Spleen (tissue), 11 donors: Measurements from ENCODE around the gene GPR50. TPM values are rescaled to one million over a fixed set of nuclear protein-coding genes. Genes with fewer than 3 reads are reported as not detected.

Experiments used
- DNase-seq: peaks from one replicate; pipeline ENCODE4 v3.0.0-alpha.2; 2020
- H3K27ac ChIP-seq, 8 donors: fragments of 200-600 bp; sonication (generic) in 7 of 8; 1 replicate in 4 of 8; 2 replicates in 4 of 8; pipeline versions ENCODE4 v1.5.0 to v1.8.0; 2016 to 2021; ENCODE audit warnings: inconsistent platforms in 4 of 8, mild to moderate bottlenecking in 4 of 8, moderate library complexity in 1 of 8
- H3K27me3 ChIP-seq, 7 donors: fragments of 200-600 bp; sonication (generic) in 6 of 7; replicated peaks in 1 of 7; 1 replicate in 4 of 7; 2 replicates in 3 of 7; pipeline versions ENCODE4 v1.5.0 to v1.8.0; 2016 to 2021; ENCODE audit warnings: inconsistent platforms in 3 of 7, mild to moderate bottlenecking in 1 of 7
- H3K36me3 ChIP-seq, 6 donors: fragments of 200-600 bp; sonication (generic) in 5 of 6; 1 replicate in 4 of 6; 2 replicates in 2 of 6; pipeline versions ENCODE4 v1.5.0 to v1.8.0; 2016 to 2021; ENCODE audit warnings: inconsistent platforms in 2 of 6
- H3K4me1 ChIP-seq, 6 donors: fragments of 200-600 bp; sonication (generic) in 5 of 6; 1 replicate in 3 of 6; 2 replicates in 3 of 6; pipeline versions ENCODE4 v1.5.0 to v1.8.0; 2016 to 2021; ENCODE audit warnings: inconsistent platforms in 3 of 6
- H3K4me3 ChIP-seq, 8 donors: fragments of 200-600 bp; sonication (generic) in 7 of 8; 1 replicate in 4 of 8; 2 replicates in 4 of 8; pipeline versions ENCODE4 v1.5.0 to v1.8.0; 2016 to 2021; ENCODE audit warnings: inconsistent platforms in 4 of 8, mild to moderate bottlenecking in 4 of 8, moderate library complexity in 2 of 8
- H3K9me3 ChIP-seq, 8 donors: fragments of 200-600 bp; sonication (generic) in 7 of 8; 1 replicate in 4 of 8; 2 replicates in 4 of 8; pipeline versions ENCODE4 v1.5.0 to v1.8.0; 2016 to 2021; ENCODE audit warnings: inconsistent platforms in 4 of 8
- POLR2A ChIP-seq, 3 donors: fragments of 450-650 bp; IDR thresholded peaks; one replicate each; pipeline ENCODE4 v1.5.1; 2017; ENCODE audit warnings: antibody characterized with exemption in 3 of 3, mild to moderate bottlenecking in 1 of 3
- POLR2AphosphoS5 ChIP-seq, 3 donors: sonication (generic); formaldehyde crosslinking; IDR thresholded peaks; one replicate each; pipeline ENCODE4 v1.5.1; 2017; ENCODE audit warnings: antibody characterized with exemption in 3 of 3
- WGBS, 5 donors: extraction: QIAGEN DNeasy Blood & Tissue Kit in 3 of 5; methylation state at CpG; one replicate each; pipeline versions ENCODE4 v1.1.5 to v1.1.7; 2013 to 2018; 5-methylcytosine and 5-hydroxymethylcytosine counted together
- intact Hi-C: fragments of 100-400 bp; cut with DNase I; formaldehyde crosslinking; loops from one replicate; pipeline ENCODE4 v1.15.0; 2023; ENCODE audit warnings: low total_unique reads
- microRNA-seq, 3 donors: library from miRNA; unstranded; fragments of <30 nt; microRNA quantifications; one replicate each; pipeline versions ENCODE4 to v1.1.0, GENCODE V29; 2019 to 2020
- polyA plus RNA-seq, 3 donors: library from polyadenylated mRNA; stranded (reverse); fragments of 200-250 nt; gene quantifications; one replicate each; pipeline ENCODE4 v1.2.1, GENCODE V29; 2013
- small RNA-seq, 4 donors: library from RNA; depleted of rRNA; stranded (forward); fragments of <200 nt; gene quantifications; one replicate each; pipeline ENCODE3, GENCODE V24; 2016
- total RNA-seq, 7 donors: library from RNA; depleted of rRNA in 3 of 7; stranded (reverse); fragments of >200 nt in 3 of 7; fragmentation: NEBNext Ultra II Directional in 4 of 7; extraction: Animal tissue kit (Norgen Biotek cat#: 25700) in 4 of 7; gene quantifications; one replicate each; pipeline versions ENCODE4 v1.1.0 to v1.2.1, GENCODE V29; 2016 to 2021
- TF ChIP-seq, protein P1 (sequence below), 11 experiments: fragments of 200-600 bp in 7 of 11; fragments of 450-650 bp in 4 of 11; sonication (generic) in 4 of 11; IDR thresholded peaks in 8 of 11; conservative IDR thresholded peaks in 3 of 11; 1 replicate in 7 of 11; 2 replicates in 4 of 11; pipeline versions ENCODE4 v1.4.0 to v1.8.0; 2016 to 2021; ENCODE audit warnings: antibody characterized with exemption in 11 of 11, inconsistent platforms in 4 of 11, mild to moderate bottlenecking in 1 of 11
- donor health status: healthy with polysubstance abuse.
- donor health status: DM: no; HTN: no; CAD: no; lungs with moderate emphysema.
- donor health status: DM: no; HTN: no; CAD: no.
- donor health status: Bipolar disorder and iron deficiency.
- donor health status: healthy.
- donor health status: DM: no; HTN: no; CAD: no.
- donor health status: DM: yes; HTN: yes; CAD: no.

The GPR50 gene
- total and polyA plus RNA-seq, 10 donors = not detected

DNA sequence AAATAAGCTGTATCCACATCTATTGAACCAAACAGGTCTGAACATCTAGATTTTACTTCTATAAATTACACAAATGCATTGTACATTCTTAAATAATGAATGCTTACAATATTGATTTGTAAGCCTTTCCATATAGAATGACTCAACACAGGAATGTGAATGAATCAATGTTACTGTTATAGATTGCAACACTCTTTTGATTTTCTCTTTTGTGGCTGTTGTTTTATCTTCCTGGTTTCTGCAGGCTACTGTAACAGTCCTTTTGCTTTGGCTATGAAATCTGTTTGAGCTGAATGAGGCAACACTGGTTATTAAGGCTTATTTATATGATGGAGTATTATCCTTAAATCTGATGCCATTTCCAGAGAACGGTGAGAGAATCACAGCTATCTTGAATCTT lies 49.5 kb downstream of the GPR50 start:
- Histone ChIP-seq H3K36me3 (no peaks in the 10 kb centered on the region), H3K4me1 (no peaks in the 10 kb centered on the region), H3K27me3 (peaks cover 0 to 20% (median 12%) of the 10 kb centered on the region in 7 donors), H3K4me3 (no peak overlapping the region), H3K27ac (no peak overlapping the region), H3K9me3 (no peaks in the 10 kb centered on the region)
- intact Hi-C loops = no loop called here
- DNase-seq = no peak
- WGBS, 5 donors = 54 to 86% (median 73%) methylated on average over 1 of the region's 1 CpG
- TF ChIP-seq POLR2A (IDR thresholded peaks at IDR 0.05) = no peak
- no peak for TF ChIP-seq POLR2AphosphoS5 (IDR thresholded peaks at IDR 0.05)
- TF ChIP-seq, protein P1, sequence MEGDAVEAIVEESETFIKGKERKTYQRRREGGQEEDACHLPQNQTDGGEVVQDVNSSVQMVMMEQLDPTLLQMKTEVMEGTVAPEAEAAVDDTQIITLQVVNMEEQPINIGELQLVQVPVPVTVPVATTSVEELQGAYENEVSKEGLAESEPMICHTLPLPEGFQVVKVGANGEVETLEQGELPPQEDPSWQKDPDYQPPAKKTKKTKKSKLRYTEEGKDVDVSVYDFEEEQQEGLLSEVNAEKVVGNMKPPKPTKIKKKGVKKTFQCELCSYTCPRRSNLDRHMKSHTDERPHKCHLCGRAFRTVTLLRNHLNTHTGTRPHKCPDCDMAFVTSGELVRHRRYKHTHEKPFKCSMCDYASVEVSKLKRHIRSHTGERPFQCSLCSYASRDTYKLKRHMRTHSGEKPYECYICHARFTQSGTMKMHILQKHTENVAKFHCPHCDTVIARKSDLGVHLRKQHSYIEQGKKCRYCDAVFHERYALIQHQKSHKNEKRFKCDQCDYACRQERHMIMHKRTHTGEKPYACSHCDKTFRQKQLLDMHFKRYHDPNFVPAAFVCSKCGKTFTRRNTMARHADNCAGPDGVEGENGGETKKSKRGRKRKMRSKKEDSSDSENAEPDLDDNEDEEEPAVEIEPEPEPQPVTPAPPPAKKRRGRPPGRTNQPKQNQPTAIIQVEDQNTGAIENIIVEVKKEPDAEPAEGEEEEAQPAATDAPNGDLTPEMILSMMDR (IDR thresholded peaks at IDR 0.05 in 8 of 11, conservative IDR thresholded peaks at IDR 0.05 in 3 of 11) = no peak

DNA sequence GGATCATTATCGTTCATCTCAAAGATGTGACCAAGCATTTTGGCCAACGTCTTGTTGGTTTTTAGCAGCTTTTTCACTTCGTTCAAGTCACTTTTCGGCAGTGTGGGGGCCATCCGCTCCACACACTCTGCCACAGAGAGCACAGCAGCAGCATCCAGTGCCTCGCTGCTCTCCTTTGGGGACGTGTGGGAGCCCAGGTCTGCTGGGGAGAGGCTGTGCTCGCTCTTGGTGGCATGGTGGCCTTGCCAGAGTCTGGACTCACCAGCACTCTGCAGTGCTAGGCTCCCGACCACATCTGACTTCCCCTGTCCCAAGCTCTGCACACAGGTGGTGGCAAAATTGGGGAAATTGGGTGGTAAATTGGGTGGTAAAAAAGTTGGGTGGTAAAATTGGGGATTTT lies 50.6 kb downstream of the GPR50 start:
- intact Hi-C loops = no loop called here
- TF ChIP-seq POLR2AphosphoS5 (IDR thresholded peaks at IDR 0.05) (no peak), POLR2A (IDR thresholded peaks at IDR 0.05) (no peak)
- TF ChIP-seq, protein P1 (IDR thresholded peaks at IDR 0.05 in 8 of 11, conservative IDR thresholded peaks at IDR 0.05 in 3 of 11) = no peak
- DNase-seq = no peak
- H3K4me1 ChIP-seq = no peaks in the 10 kb centered on the region
- H3K9me3 ChIP-seq = no peaks in the 10 kb centered on the region
- H3K4me3 ChIP-seq = no peak overlapping the region
- no peak overlapping the region for H3K27ac ChIP-seq
- H3K36me3 ChIP-seq = no peaks in the 10 kb centered on the region
- 67 to 87% (median 75%) methylated on average over 9 of the region's 9 CpGs for WGBS, 5 donors
- H3K27me3 ChIP-seq = peaks cover 0 to 19% (median 9%) of the 10 kb centered on the region in 7 donors

DNA sequence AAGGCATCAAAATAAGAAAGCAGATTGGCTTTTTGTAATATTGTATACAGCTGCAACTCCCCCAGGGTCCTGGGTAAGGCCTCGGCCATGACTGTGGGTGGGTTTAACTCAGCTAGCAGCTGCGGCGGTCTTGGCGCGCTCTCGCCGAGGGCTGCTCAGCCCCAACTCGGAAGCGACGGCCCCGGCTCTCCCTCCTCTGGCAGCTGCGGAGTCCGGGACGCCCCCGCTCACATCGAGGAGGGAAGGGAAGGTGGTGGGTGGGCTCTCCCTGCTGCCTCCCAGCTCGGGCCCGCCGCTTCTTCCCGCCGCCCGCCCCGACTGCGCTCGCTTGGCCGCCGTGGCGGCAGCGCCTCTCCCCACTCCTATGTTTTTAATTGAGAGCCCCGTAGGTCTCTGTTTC lies 51.2 kb downstream of the GPR50 start:
- no peaks in the 10 kb centered on the region for H3K36me3 ChIP-seq
- H3K27ac ChIP-seq = no peak overlapping the region
- H3K27me3 ChIP-seq = peaks cover 0 to 19% (median 5%) of the 10 kb centered on the region in 7 donors
- no peak for DNase-seq
- no peaks in the 10 kb centered on the region for H3K9me3 ChIP-seq
- WGBS, 5 donors = 11 to 45% (median 24%) methylated on average over 17 to 28 of the region's 30 CpGs; no CpG with 5 or more reads in 1 of the 5 donors
- H3K4me1 ChIP-seq = no peaks in the 10 kb centered on the region
- TF ChIP-seq POLR2AphosphoS5 (IDR thresholded peaks at IDR 0.05) (no peak), POLR2A (IDR thresholded peaks at IDR 0.05) (no peak)
- TF ChIP-seq, protein P1 (IDR thresholded peaks at IDR 0.05 in 8 of 11, conservative IDR thresholded peaks at IDR 0.05 in 3 of 11) = no peak
- intact Hi-C loops = no loop called here
- no peak overlapping the region for H3K4me3 ChIP-seq

DNA sequence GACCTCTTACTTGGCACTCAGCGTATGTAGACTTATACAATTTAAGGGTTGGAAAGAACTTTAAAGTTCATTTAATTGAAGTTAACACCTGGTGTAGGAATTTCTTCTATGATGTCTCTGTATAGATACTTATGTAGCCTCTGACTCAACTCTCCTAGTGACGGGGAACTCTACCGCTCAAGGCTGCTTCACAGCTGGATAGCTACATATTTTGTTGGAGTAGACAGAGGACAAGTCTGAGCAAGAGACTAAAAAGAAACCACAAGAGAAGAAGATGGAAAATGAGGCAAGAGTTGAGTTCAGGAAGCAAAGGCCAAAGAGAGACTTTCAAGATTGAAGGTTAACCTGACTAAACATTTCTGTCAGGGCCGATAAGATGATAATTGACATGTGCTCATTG lies 52.6 kb downstream of the GPR50 start:
- Histone ChIP-seq H3K27me3 (peaks cover 0 to 19% (median 5%) of the 10 kb centered on the region in 7 donors), H3K4me3 (no peak overlapping the region), H3K9me3 (no peaks in the 10 kb centered on the region), H3K27ac (no peak overlapping the region), H3K4me1 (no peaks in the 10 kb centered on the region), H3K36me3 (no peaks in the 10 kb centered on the region)
- intact Hi-C loops = no loop called here
- no peak for DNase-seq
- 82 to 89% (median 87%) methylated on average over 4 of the region's 4 CpGs for WGBS, 5 donors
- TF ChIP-seq POLR2A (IDR thresholded peaks at IDR 0.05) (no peak), POLR2AphosphoS5 (IDR thresholded peaks at IDR 0.05) (no peak)
- TF ChIP-seq, protein P1 (IDR thresholded peaks at IDR 0.05 in 8 of 11, conservative IDR thresholded peaks at IDR 0.05 in 3 of 11) = no peak

Small RNAs within 50 kb of the gene (microRNA-seq; reads per million reads assigned to microRNA genes)
- 0 reads per million in 3 donors for gene MIR4330

Small RNAs within 50 kb of the gene (small RNA-seq; reads per million reads assigned to genes)
- gene MIR4330 = 0 reads per million in 4 donors

Other genes starting within 250 kb of the GPR50 start
- 10 to 100 TPM in 4 of 7 donors, 1 to 10 TPM in 3; 5.0 to 27.3 (median 12.5) TPM for gene HMGB3, start 193.2 kb upstream of the GPR50 start, total RNA-seq
- 10 to 100 TPM in 1 of 3 donors, 1 to 10 TPM in 2; 5.4 to 12.3 (median 7.5) TPM for gene HMGB3, start 193.2 kb upstream of the GPR50 start, polyA plus RNA-seq
- 10 to 100 TPM; 21.0 to 31.3 (median 26.7) TPM for gene VMA21, start 220.6 kb downstream of the GPR50 start, total RNA-seq
- gene VMA21, start 220.6 kb downstream of the GPR50 start, polyA plus RNA-seq = 10 to 100 TPM in 2 of 3 donors, 1 to 10 TPM in 1; 9.2 to 11.6 (median 11.3) TPM